SK-N-SH (cell line): ENCODE results near the gene ANKS4B. TPM values are rescaled to one million over a fixed set of nuclear protein-coding genes. Genes with fewer than 3 reads are reported as not detected.

Experiments used
- CTCF ChIA-PET: fragments of 300-600, 350-600 bp; formaldehyde crosslinking; extraction: SDS; loops from one replicate; lab custom pipeline; 2021; lab: Yijun Ruan, JAX
- POLR2A ChIA-PET: fragments of 350-600 bp; sonication (Branson Sonifier 250); formaldehyde crosslinking; extraction: SDS; loops from one replicate; lab custom pipeline; 2020; ENCODE audit warnings: antibody characterized with exemption, inconsistent platforms; lab: Yijun Ruan, JAX
- DNase-seq: peaks from one replicate; pipeline ENCODE4 v3.0.0; 2012
- H2AFZ ChIP-seq: fragments of 200-600 bp; sonication (generic); 2 replicates; pipeline ENCODE4 v1.8.1; 2016; ENCODE audit warnings: antibody characterized with exemption, mild to moderate bottlenecking, low read depth
- H3F3A ChIP-seq: fragments of 200-600 bp; sonication (generic); replicated peaks from 2 replicates; pipeline ENCODE3; 2016; ENCODE audit warnings: antibody characterized with exemption, mild to moderate bottlenecking; ENCODE audit not compliant: insufficient read depth
- H3K27ac ChIP-seq, 2 experiments: fragments of 200-500 bp in 1 of 2; fragments of 200-600 bp in 1 of 2; sonication (Bioruptor generic) in 1 of 2; sonication (generic), shearing (Covaris generic) in 1 of 2; 2 replicates each; pipeline versions ENCODE4 v1.5.1 to v1.6.1; 2014 to 2016; ENCODE audit warnings: low read depth in 2 of 2, inconsistent platforms in 1 of 2, low read length in 1 of 2, mild to moderate bottlenecking in 1 of 2, mixed read lengths in 1 of 2
- H3K27me3 ChIP-seq: fragments of 200-600 bp; sonication (generic), shearing (Covaris generic); 2 replicates; pipeline ENCODE4 v1.6.1; 2016; ENCODE audit warnings: mixed run types; ENCODE audit not compliant: insufficient read depth
- H3K36me3 ChIP-seq, 2 experiments: fragments of 200-500 bp in 1 of 2; fragments of 200-600 bp in 1 of 2; sonication (Bioruptor generic) in 1 of 2; sonication (generic) in 1 of 2; replicated peaks in 1 of 2; 2 replicates each; pipeline versions ENCODE3 to v1.5.1; 2014 to 2016; ENCODE audit warnings: low read length in 1 of 2, mild to moderate bottlenecking in 1 of 2; ENCODE audit not compliant: insufficient read depth in 2 of 2, control insufficient read depth in 1 of 2
- H3K4me1 ChIP-seq, 2 experiments: fragments of 200-500 bp in 1 of 2; fragments of 200-600 bp in 1 of 2; sonication (Bioruptor generic) in 1 of 2; sonication (generic), shearing (Covaris generic) in 1 of 2; 2 replicates each; pipeline versions ENCODE4 v1.5.1 to v1.6.1; 2014 to 2016; ENCODE audit warnings: low read depth in 1 of 2, low read length in 1 of 2, mixed run types in 1 of 2; ENCODE audit not compliant: insufficient read depth in 2 of 2, control insufficient read depth in 1 of 2
- H3K4me2 ChIP-seq: fragments of 200-600 bp; sonication (generic), shearing (Covaris generic); 2 replicates; pipeline ENCODE4 v1.6.1; 2017; ENCODE audit warnings: mixed run types
- H3K4me3 ChIP-seq, 2 experiments: fragments of 200-500 bp in 1 of 2; fragments of 200-600 bp in 1 of 2; sonication (Bioruptor generic) in 1 of 2; sonication (generic), shearing (Covaris generic) in 1 of 2; 2 replicates each; pipeline versions ENCODE4 v1.5.1 to v1.8.1; 2014 to 2016; ENCODE audit warnings: low read depth in 2 of 2, inconsistent platforms in 1 of 2, low read length in 1 of 2, mild to moderate bottlenecking in 1 of 2, mixed read lengths in 1 of 2, moderate library complexity in 1 of 2
- H3K79me2 ChIP-seq: fragments of 200-600 bp; sonication (generic); 2 replicates; pipeline ENCODE4 v1.8.1; 2017; ENCODE audit warnings: mild to moderate bottlenecking; ENCODE audit not compliant: insufficient read depth
- H3K9ac ChIP-seq: fragments of 200-600 bp; sonication (generic); 2 replicates; pipeline ENCODE4 v1.6.1; 2017; ENCODE audit warnings: mixed run types
- H3K9me2 ChIP-seq: fragments of 200-600 bp; sonication (generic); 2 replicates; pipeline ENCODE4 v1.6.1; 2017; ENCODE audit warnings: mixed run types
- H3K9me3 ChIP-seq: fragments of 200-600 bp; sonication (generic); 2 replicates; pipeline ENCODE4 v1.6.1; 2017; ENCODE audit warnings: mixed run types, mild to moderate bottlenecking, moderate library complexity
- H4K20me1 ChIP-seq: fragments of 200-600 bp; sonication (generic); 2 replicates; pipeline ENCODE4 v1.6.1; 2017; ENCODE audit warnings: mild to moderate bottlenecking, mixed run types; ENCODE audit not compliant: insufficient read depth
- CHD2 ChIP-seq: fragments of 150-350 bp; IDR thresholded peaks from 2 replicates; pipeline ENCODE4 v1.6.1; 2018; ENCODE audit warnings: low read length; ENCODE audit not compliant: partially characterized antibody
- CTCF ChIP-seq: fragments of 200-600 bp; sonication (generic); IDR thresholded peaks from 2 replicates; pipeline ENCODE4 v1.6.1; 2017; ENCODE audit warnings: antibody characterized with exemption, mild to moderate bottlenecking, moderate library complexity
- EP300 ChIP-seq, 2 experiments: IDR thresholded peaks; 2 replicates each; pipeline versions ENCODE4 v1.4.0 to v1.6.1; 2012; ENCODE audit warnings: borderline replicate concordance in 1 of 2, low read depth in 1 of 2, low read length in 1 of 2
- FOSL2 ChIP-seq: IDR thresholded peaks from 2 replicates; pipeline ENCODE4 v1.4.0; 2012; ENCODE audit warnings: low read depth, mild to moderate bottlenecking, moderate library complexity, borderline replicate concordance
- FOXM1 ChIP-seq: IDR thresholded peaks from 2 replicates; pipeline ENCODE4 v1.4.0; 2012; ENCODE audit warnings: low read depth, mild to moderate bottlenecking
- GABPA ChIP-seq: IDR thresholded peaks from 2 replicates; pipeline ENCODE4 v1.4.0; 2012; ENCODE audit warnings: low read depth, mild to moderate bottlenecking
- GATA2 ChIP-seq: sonication (generic); formaldehyde crosslinking; IDR thresholded peaks from 2 replicates; pipeline ENCODE4 v1.5.0; 2020; ENCODE audit warnings: mild to moderate bottlenecking, missing genetic modification reagents
- MEF2A ChIP-seq: IDR thresholded peaks from 2 replicates; pipeline ENCODE4 v1.4.0; 2012; ENCODE audit warnings: low read depth, borderline replicate concordance
- NFIC ChIP-seq: IDR thresholded peaks from 2 replicates; pipeline ENCODE4 v1.4.0; 2012; ENCODE audit warnings: borderline replicate concordance
- NRF1 ChIP-seq: IDR thresholded peaks from 2 replicates; pipeline ENCODE4 v1.6.1; 2012; ENCODE audit warnings: low read depth, mild to moderate bottlenecking, low read length
- RCOR1 ChIP-seq: fragments of 150-350 bp; IDR thresholded peaks from 2 replicates; pipeline ENCODE4 v1.6.1; 2017; ENCODE audit warnings: antibody characterized with exemption, low read length
- RFX5 ChIP-seq: IDR thresholded peaks from 2 replicates; pipeline ENCODE4 v1.6.1; 2012; ENCODE audit warnings: mild to moderate bottlenecking, improper control_type of control experiment, low read length
- SMC3 ChIP-seq: IDR thresholded peaks from 2 replicates; pipeline ENCODE4 v1.6.1; 2012; ENCODE audit warnings: low read depth, low read length, improper control_type of control experiment
- TCF12 ChIP-seq: IDR thresholded peaks from 2 replicates; pipeline ENCODE4 v1.4.0; 2012
- USF2 ChIP-seq: fragments of 150-350 bp; IDR thresholded peaks from 2 replicates; pipeline ENCODE4 v1.6.1; 2017; ENCODE audit warnings: antibody characterized with exemption, low read length, low read depth, borderline replicate concordance
- WGBS: methylation state at CpG from one replicate; pipeline ENCODE4 v1.1.6; 2017; ENCODE audit warnings: low lambda C conversion rate; 5-methylcytosine and 5-hydroxymethylcytosine counted together
- polyA plus RNA-seq, 3 experiments: library from polyadenylated mRNA; depleted of rRNA; stranded (reverse); fragments of >200 nt; gene quantifications; 2 replicates each; pipeline ENCODE4 v1.2.3, GENCODE V29; 2012
- TF ChIP-seq, protein P1 (sequence below): IDR thresholded peaks from 2 replicates; pipeline ENCODE4 v1.4.0; 2012; ENCODE audit warnings: low read depth, borderline replicate concordance
- TF ChIP-seq, protein P2 (sequence below): IDR thresholded peaks from 2 replicates; pipeline ENCODE4; 2012
- TF ChIP-seq, protein P3 (sequence below): fragments of 150-350 bp; IDR thresholded peaks from 2 replicates; pipeline ENCODE4 v1.6.1; 2016; ENCODE audit warnings: mild to moderate bottlenecking, low read depth, low read length

The ANKS4B gene
- polyA plus RNA-seq, 1 of the 3 experiments (the other 2 are of a cell fraction), result not detected

DNA sequence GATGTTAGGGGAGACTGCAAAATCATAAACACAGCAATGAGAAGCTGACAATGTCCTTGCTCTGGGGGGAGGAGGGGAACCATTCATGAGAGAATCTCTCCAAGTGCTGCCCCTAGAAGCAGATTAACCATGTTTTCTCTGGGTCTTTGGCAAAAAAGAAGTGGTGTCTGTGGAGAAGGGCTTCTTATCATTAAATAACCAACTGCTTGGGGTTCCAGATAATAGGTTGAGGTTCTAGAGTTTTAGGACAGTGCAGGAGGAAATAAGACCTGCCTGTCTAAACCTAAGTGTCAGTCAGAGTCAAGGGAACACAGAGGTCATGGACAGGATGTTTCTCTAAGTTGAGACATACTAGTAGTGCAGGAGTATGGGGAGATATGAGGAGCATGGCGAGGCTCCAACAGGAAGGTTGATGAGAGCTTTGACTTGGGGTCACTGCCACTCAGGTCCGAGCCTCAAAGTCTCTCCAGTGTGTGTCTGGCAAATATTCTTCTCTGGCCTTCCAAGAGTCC is 5.1 kb upstream of the ANKS4B start (continued):
- TF ChIP-seq CTCF (no peak), GATA2 (no peak), USF2 (no peak), NRF1 (no peak), SMC3 (no peak), GABPA (no peak), CHD2 (no peak)
- TF ChIP-seq, protein P1, sequence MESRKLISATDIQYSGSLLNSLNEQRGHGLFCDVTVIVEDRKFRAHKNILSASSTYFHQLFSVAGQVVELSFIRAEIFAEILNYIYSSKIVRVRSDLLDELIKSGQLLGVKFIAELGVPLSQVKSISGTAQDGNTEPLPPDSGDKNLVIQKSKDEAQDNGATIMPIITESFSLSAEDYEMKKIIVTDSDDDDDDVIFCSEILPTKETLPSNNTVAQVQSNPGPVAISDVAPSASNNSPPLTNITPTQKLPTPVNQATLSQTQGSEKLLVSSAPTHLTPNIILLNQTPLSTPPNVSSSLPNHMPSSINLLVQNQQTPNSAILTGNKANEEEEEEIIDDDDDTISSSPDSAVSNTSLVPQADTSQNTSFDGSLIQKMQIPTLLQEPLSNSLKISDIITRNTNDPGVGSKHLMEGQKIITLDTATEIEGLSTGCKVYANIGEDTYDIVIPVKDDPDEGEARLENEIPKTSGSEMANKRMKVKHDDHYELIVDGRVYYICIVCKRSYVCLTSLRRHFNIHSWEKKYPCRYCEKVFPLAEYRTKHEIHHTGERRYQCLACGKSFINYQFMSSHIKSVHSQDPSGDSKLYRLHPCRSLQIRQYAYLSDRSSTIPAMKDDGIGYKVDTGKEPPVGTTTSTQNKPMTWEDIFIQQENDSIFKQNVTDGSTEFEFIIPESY, result no peak
- TF ChIP-seq, protein P2, sequence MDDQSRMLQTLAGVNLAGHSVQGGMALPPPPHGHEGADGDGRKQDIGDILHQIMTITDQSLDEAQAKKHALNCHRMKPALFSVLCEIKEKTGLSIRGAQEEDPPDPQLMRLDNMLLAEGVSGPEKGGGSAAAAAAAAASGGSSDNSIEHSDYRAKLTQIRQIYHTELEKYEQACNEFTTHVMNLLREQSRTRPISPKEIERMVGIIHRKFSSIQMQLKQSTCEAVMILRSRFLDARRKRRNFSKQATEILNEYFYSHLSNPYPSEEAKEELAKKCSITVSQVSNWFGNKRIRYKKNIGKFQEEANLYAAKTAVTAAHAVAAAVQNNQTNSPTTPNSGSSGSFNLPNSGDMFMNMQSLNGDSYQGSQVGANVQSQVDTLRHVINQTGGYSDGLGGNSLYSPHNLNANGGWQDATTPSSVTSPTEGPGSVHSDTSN, result no peak

GRCh38 chr16:21233045-21233520 is 416 bp upstream of the ANKS4B start:
- H3K27ac ChIP-seq, result no peak overlapping the region
- H3K4me2 ChIP-seq, result no peak overlapping the region
- no peak overlapping the region for H3K9ac ChIP-seq
- H3F3A ChIP-seq, result no peaks in the 10 kb centered on the region
- CTCF ChIA-PET, result no interaction called here
- H4K20me1 ChIP-seq, result no peaks in the 10 kb centered on the region
- no peaks in the 10 kb centered on the region for H3K9me2 ChIP-seq
- no peaks in the 10 kb centered on the region for H3K4me1 ChIP-seq
- no peaks in the 10 kb centered on the region for H3K9me3 ChIP-seq
- no peaks in the 10 kb centered on the region for H3K27me3 ChIP-seq
- TF ChIP-seq FOSL2 (no peak), MEF2A (no peak), EP300 (IDR thresholded peaks at IDR 0.05; ENCODE audit: borderline replicate concordance in 1 of 2, low read depth in 1 of 2, low read length in 1 of 2) (no peak), USF2 (no peak), NRF1 (no peak), CHD2 (no peak), GABPA (no peak), TCF12 (no peak), FOXM1 (no peak), GATA2 (no peak), RCOR1 (no peak), NFIC (no peak), RFX5 (no peak)
- TF ChIP-seq, protein P3, sequence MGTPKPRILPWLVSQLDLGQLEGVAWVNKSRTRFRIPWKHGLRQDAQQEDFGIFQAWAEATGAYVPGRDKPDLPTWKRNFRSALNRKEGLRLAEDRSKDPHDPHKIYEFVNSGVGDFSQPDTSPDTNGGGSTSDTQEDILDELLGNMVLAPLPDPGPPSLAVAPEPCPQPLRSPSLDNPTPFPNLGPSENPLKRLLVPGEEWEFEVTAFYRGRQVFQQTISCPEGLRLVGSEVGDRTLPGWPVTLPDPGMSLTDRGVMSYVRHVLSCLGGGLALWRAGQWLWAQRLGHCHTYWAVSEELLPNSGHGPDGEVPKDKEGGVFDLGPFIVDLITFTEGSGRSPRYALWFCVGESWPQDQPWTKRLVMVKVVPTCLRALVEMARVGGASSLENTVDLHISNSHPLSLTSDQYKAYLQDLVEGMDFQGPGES, result no peak
- WGBS, result 72% methylated on average over 1 of the region's 1 CpG
- H3K36me3 ChIP-seq, result no peaks in the 10 kb centered on the region
- H2AFZ ChIP-seq, result no peak overlapping the region
- POLR2A ChIA-PET, result no interaction called here
- no peaks in the 10 kb centered on the region for H3K79me2 ChIP-seq
- no peak for DNase-seq
- H3K4me3 ChIP-seq, result no peak overlapping the region
